Skeletal muscle satellite cell (primary cell): ENCODE measurements around the gene EHBP1.

Experiments
- H3K27me3 ChIP-seq: 2 replicates; pipeline ENCODE4 v1.7.0; 2013; ENCODE audit warnings: low read length; ENCODE audit not compliant: control insufficient read depth, insufficient read depth
- H3K36me3 ChIP-seq: 2 replicates; pipeline ENCODE4 v1.7.0; 2013; ENCODE audit warnings: mild to moderate bottlenecking, control low read depth, low read length; ENCODE audit not compliant: insufficient read depth
- H3K4me1 ChIP-seq: 2 replicates; pipeline ENCODE4 v1.7.0; 2013; ENCODE audit warnings: low read length; ENCODE audit not compliant: control insufficient read depth, insufficient read depth
- H3K4me2 ChIP-seq: 2 replicates; pipeline ENCODE4 v1.7.0; 2013; ENCODE audit warnings: mild to moderate bottlenecking, low read length
- H3K4me3 ChIP-seq: 2 replicates; pipeline ENCODE4 v1.7.0; 2013; ENCODE audit warnings: low read length
- H3K9ac ChIP-seq: 2 replicates; pipeline ENCODE4 v1.7.0; 2013; ENCODE audit warnings: mild to moderate bottlenecking, low read depth, low read length, moderate library complexity
- H3K9me3 ChIP-seq: replicated peaks from 2 replicates; pipeline ENCODE4 v1.7.0; 2013; ENCODE audit warnings: mild to moderate bottlenecking, control low read depth, low read length

Gene EHBP1

GRCh38 chr2:62669180-62669579 is 36.3 kb upstream of the EHBP1 start:
- peaks cover 21% of the 10 kb centered on the region for H3K4me1 ChIP-seq
- no peaks in the 10 kb centered on the region for H3K36me3 ChIP-seq
- no peak overlapping the region for H3K4me2 ChIP-seq

GRCh38 chr2:62672601-62673000 is 32.9 kb upstream of the EHBP1 start:
- peaks cover 12% of the 10 kb centered on the region for H3K4me1 ChIP-seq
- no peaks in the 10 kb centered on the region for H3K9me3 ChIP-seq
- H3K4me2 ChIP-seq, result peak overlapping the region; percentile 1
- no peak overlapping the region for H3K9ac ChIP-seq
- H3K36me3 ChIP-seq, result no peaks in the 10 kb centered on the region
- H3K4me3 ChIP-seq, result no peak overlapping the region
- no peaks in the 10 kb centered on the region for H3K27me3 ChIP-seq

More at GRCh38 chr2:62669180-62669579, 36.3 kb upstream of the EHBP1 start:
- no peak overlapping the region for H3K4me3 ChIP-seq
- no peaks in the 10 kb centered on the region for H3K27me3 ChIP-seq
- no peak overlapping the region for H3K9ac ChIP-seq
- no peaks in the 10 kb centered on the region for H3K9me3 ChIP-seq

GRCh38 chr2:62675062-62675461 is 30.5 kb upstream of the EHBP1 start:
- Histone ChIP-seq H3K4me1 (peaks cover 12% of the 10 kb centered on the region), H3K36me3 (no peaks in the 10 kb centered on the region), H3K9me3 (no peaks in the 10 kb centered on the region), H3K9ac (no peak overlapping the region), H3K4me2 (no peak overlapping the region), H3K27me3 (no peaks in the 10 kb centered on the region), H3K4me3 (no peak overlapping the region)

- Histone ChIP-seq H3K27me3 (no peaks in the 10 kb centered on the region), H3K36me3 (no peaks in the 10 kb centered on the region), H3K4me2 (no peak overlapping the region), H3K9me3 (no peaks in the 10 kb centered on the region), H3K9ac (no peak overlapping the region), H3K4me3 (no peak overlapping the region), H3K4me1 (no peaks in the 10 kb centered on the region)
Observed at GRCh38 chr2:62685256-62685655, 20.3 kb upstream of the EHBP1 start.

GRCh38 chr2:62686012-62686685 is 19.4 kb upstream of the EHBP1 start:
- Histone ChIP-seq H3K4me1 (no peaks in the 10 kb centered on the region), H3K4me3 (no peak overlapping the region), H3K27me3 (no peaks in the 10 kb centered on the region), H3K36me3 (no peaks in the 10 kb centered on the region), H3K9me3 (no peaks in the 10 kb centered on the region), H3K4me2 (no peak overlapping the region), H3K9ac (no peak overlapping the region)

GRCh38 chr2:62687636-62688035 is 17.9 kb upstream of the EHBP1 start:
- no peak overlapping the region for H3K4me3 ChIP-seq
- H3K4me2 ChIP-seq, result no peak overlapping the region
- no peaks in the 10 kb centered on the region for H3K4me1 ChIP-seq
- H3K36me3 ChIP-seq, result no peaks in the 10 kb centered on the region
- no peaks in the 10 kb centered on the region for H3K27me3 ChIP-seq
- H3K9ac ChIP-seq, result no peak overlapping the region
- no peaks in the 10 kb centered on the region for H3K9me3 ChIP-seq

GRCh38 chr2:62688771-62689170 is 16.7 kb upstream of the EHBP1 start:
- Histone ChIP-seq H3K9me3 (no peaks in the 10 kb centered on the region), H3K36me3 (no peaks in the 10 kb centered on the region), H3K4me1 (no peaks in the 10 kb centered on the region), H3K9ac (no peak overlapping the region), H3K4me2 (no peak overlapping the region), H3K4me3 (no peak overlapping the region), H3K27me3 (no peaks in the 10 kb centered on the region)

- Histone ChIP-seq H3K4me1 (no peaks in the 10 kb centered on the region), H3K36me3 (no peaks in the 10 kb centered on the region), H3K27me3 (no peaks in the 10 kb centered on the region), H3K9me3 (no peaks in the 10 kb centered on the region), H3K4me2 (no peak overlapping the region), H3K9ac (no peak overlapping the region), H3K4me3 (no peak overlapping the region)
Observed at GRCh38 chr2:62691186-62691585, 14.3 kb upstream of the EHBP1 start.

- no peaks in the 10 kb centered on the region for H3K9me3 ChIP-seq
- H3K4me3 ChIP-seq, result no peak overlapping the region
- H3K4me2 ChIP-seq, result no peak overlapping the region
- no peaks in the 10 kb centered on the region for H3K27me3 ChIP-seq
- H3K9ac ChIP-seq, result no peak overlapping the region
- no peaks in the 10 kb centered on the region for H3K36me3 ChIP-seq
- H3K4me1 ChIP-seq, result no peaks in the 10 kb centered on the region
Observed at GRCh38 chr2:62692225-62692624, 13.3 kb upstream of the EHBP1 start.

GRCh38 chr2:62698653-62699052 is 6.9 kb upstream of the EHBP1 start:
- no peaks in the 10 kb centered on the region for H3K27me3 ChIP-seq
- H3K4me3 ChIP-seq, result no peak overlapping the region
- no peaks in the 10 kb centered on the region for H3K4me1 ChIP-seq
- H3K9ac ChIP-seq, result no peak overlapping the region
- no peaks in the 10 kb centered on the region for H3K36me3 ChIP-seq
- no peaks in the 10 kb centered on the region for H3K9me3 ChIP-seq
- H3K4me2 ChIP-seq, result no peak overlapping the region

GRCh38 chr2:62704654-62705006 is 883 bp upstream of the EHBP1 start:
- peaks cover 23% of the 10 kb centered on the region for H3K4me1 ChIP-seq
- peaks cover 14% of the 10 kb centered on the region for H3K36me3 ChIP-seq
- H3K27me3 ChIP-seq, result no peaks in the 10 kb centered on the region
- peak overlapping the region; percentile 92 for H3K4me3 ChIP-seq
- peaks cover 6% of the 10 kb centered on the region for H3K9me3 ChIP-seq
- peak overlapping the region; percentile 78 for H3K4me2 ChIP-seq
- H3K9ac ChIP-seq, result peak overlapping the region; percentile 75
